ENCODE data around the gene SUPT6H. TPM values are rescaled to one million over a fixed set of nuclear protein-coding genes. Genes with fewer than 3 reads are reported as not detected.

SUPT6H gene
- total and polyA plus RNA-seq, 2 experiments from 2014 or later: 32.6 to 50.8 TPM

GRCh38 chr17:28682655-28683054, 20.6 kb downstream of the SUPT6H start:
- Histone ChIP-seq H3K4me3 (no peak overlapping the region), H3K79me2 (no peaks in the 10 kb centered on the region), H4K20me1 (ENCODE audit: insufficient read depth, poor library complexity, severe bottlenecking) (no peaks in the 10 kb centered on the region), H3K27ac (no peak overlapping the region), H3K9me2 (replicated peaks; ENCODE audit: insufficient read depth) (no peaks in the 10 kb centered on the region), H3K9me3 (ENCODE audit: low read depth) (no peaks in the 10 kb centered on the region), H3K27me3 (no peaks in the 10 kb centered on the region), H3K36me3 (replicated peaks; ENCODE audit: insufficient read depth, low read depth) (peaks cover 5% of the 10 kb centered on the region), H3K4me2 (no peak overlapping the region), H3K4me1 (ENCODE audit: insufficient read depth) (no peaks in the 10 kb centered on the region), H2AFZ (no peak overlapping the region)
- TF ChIP-seq CTCF (IDR thresholded peaks at IDR 0.05; ENCODE audit: poor library complexity) (no peak), EZH2phosphoT487 (IDR thresholded peaks at IDR 0.05; ENCODE audit: low read depth, severe bottlenecking, unreplicated experiment) (no peak), EZH2 (IDR thresholded peaks at IDR 0.05; ENCODE audit: borderline replicate concordance) (no peak)
- DNase-seq (ENCODE audit: low spot score): no peak
- 98% methylated on average over 11 of the region's 11 CpGs for WGBS (ENCODE audit: low lambda C conversion rate, missing lambda C conversion rate)

- Histone ChIP-seq H3K9me3 (ENCODE audit: low read depth) (no peaks in the 10 kb centered on the region), H3K4me3 (no peak overlapping the region), H3K27me3 (no peaks in the 10 kb centered on the region), H3K4me2 (no peak overlapping the region), H3K36me3 (replicated peaks; ENCODE audit: insufficient read depth, low read depth) (no peaks in the 10 kb centered on the region), H2AFZ (no peak overlapping the region), H3K9me2 (replicated peaks; ENCODE audit: insufficient read depth) (no peaks in the 10 kb centered on the region), H3K27ac (no peak overlapping the region), H4K20me1 (ENCODE audit: insufficient read depth, poor library complexity, severe bottlenecking) (no peaks in the 10 kb centered on the region), H3K79me2 (no peaks in the 10 kb centered on the region), H3K4me1 (ENCODE audit: insufficient read depth) (no peaks in the 10 kb centered on the region)
- DNase-seq (ENCODE audit: low spot score): peak; percentile 78
- TF ChIP-seq CTCF (IDR thresholded peaks at IDR 0.05; ENCODE audit: poor library complexity): peak; percentile 39
- TF ChIP-seq EZH2phosphoT487 (IDR thresholded peaks at IDR 0.05; ENCODE audit: low read depth, severe bottlenecking, unreplicated experiment): no peak
- TF ChIP-seq EZH2 (IDR thresholded peaks at IDR 0.05; ENCODE audit: borderline replicate concordance): no peak
- WGBS (ENCODE audit: low lambda C conversion rate, missing lambda C conversion rate): 51% methylated on average over 3 of the region's 3 CpGs
Observed at GRCh38 chr17:28684963-28685362, 23.0 kb downstream of the SUPT6H start.

- TF ChIP-seq CTCF (IDR thresholded peaks at IDR 0.05; ENCODE audit: poor library complexity): no peak
- no peak for TF ChIP-seq EZH2 (IDR thresholded peaks at IDR 0.05; ENCODE audit: borderline replicate concordance)
- no peak for TF ChIP-seq EZH2phosphoT487 (IDR thresholded peaks at IDR 0.05; ENCODE audit: low read depth, severe bottlenecking, unreplicated experiment)
- Histone ChIP-seq H3K79me2 (no peaks in the 10 kb centered on the region), H3K27ac (no peak overlapping the region), H3K27me3 (no peaks in the 10 kb centered on the region), H3K4me3 (no peak overlapping the region), H3K9me3 (ENCODE audit: low read depth) (no peaks in the 10 kb centered on the region), H3K36me3 (replicated peaks; ENCODE audit: insufficient read depth, low read depth) (no peaks in the 10 kb centered on the region), H3K9me2 (replicated peaks; ENCODE audit: insufficient read depth) (no peaks in the 10 kb centered on the region), H2AFZ (no peak overlapping the region), H3K4me1 (ENCODE audit: insufficient read depth) (no peaks in the 10 kb centered on the region), H3K4me2 (no peak overlapping the region), H4K20me1 (ENCODE audit: insufficient read depth, poor library complexity, severe bottlenecking) (no peaks in the 10 kb centered on the region)
- 97% methylated on average over 5 of the region's 5 CpGs for WGBS (ENCODE audit: low lambda C conversion rate, missing lambda C conversion rate)
- no peak for DNase-seq (ENCODE audit: low spot score)
Observed at GRCh38 chr17:28685366-28685765, 23.4 kb downstream of the SUPT6H start.

- TF ChIP-seq CTCF (IDR thresholded peaks at IDR 0.05; ENCODE audit: poor library complexity) (no peak), EZH2 (IDR thresholded peaks at IDR 0.05; ENCODE audit: borderline replicate concordance) (no peak), EZH2phosphoT487 (IDR thresholded peaks at IDR 0.05; ENCODE audit: low read depth, severe bottlenecking, unreplicated experiment) (no peak)
- Histone ChIP-seq H3K27me3 (no peaks in the 10 kb centered on the region), H3K36me3 (replicated peaks; ENCODE audit: insufficient read depth, low read depth) (no peaks in the 10 kb centered on the region), H2AFZ (no peak overlapping the region), H3K79me2 (no peaks in the 10 kb centered on the region), H3K4me2 (no peak overlapping the region), H3K27ac (no peak overlapping the region), H3K4me3 (no peak overlapping the region), H4K20me1 (ENCODE audit: insufficient read depth, poor library complexity, severe bottlenecking) (no peaks in the 10 kb centered on the region), H3K9me2 (replicated peaks; ENCODE audit: insufficient read depth) (no peaks in the 10 kb centered on the region), H3K4me1 (ENCODE audit: insufficient read depth) (no peaks in the 10 kb centered on the region), H3K9me3 (ENCODE audit: low read depth) (no peaks in the 10 kb centered on the region)
- DNase-seq (ENCODE audit: low spot score): no peak
- 95% methylated on average over 4 of the region's 4 CpGs for WGBS (ENCODE audit: low lambda C conversion rate, missing lambda C conversion rate)
Observed at GRCh38 chr17:28686296-28686695, 24.3 kb downstream of the SUPT6H start.

Measured in hepatocyte (in vitro differentiated cells).